Daoy (cell line): ENCODE data around the gene STOM. TPM values are rescaled to one million over a fixed set of nuclear protein-coding genes. Genes with fewer than 3 reads are reported as not detected.
"Not testable (repeated sequence)": the region's sequence is repeated elsewhere in the genome, so short reads cannot be mapped to it uniquely, and the experiment has no call there.

Experiments
- DNase-seq: peaks from one replicate; pipeline ENCODE4 v3.0.0-alpha.2; 2015; ENCODE audit warnings: low read depth
- total RNA-seq: library from RNA; depleted of rRNA; stranded (reverse); fragments of >200 nt; shearing (Covaris generic); gene quantifications from 2 replicates; pipeline ENCODE4 v1.2.3, GENCODE V29; 2014; rRNA removed

The STOM gene, protein sequence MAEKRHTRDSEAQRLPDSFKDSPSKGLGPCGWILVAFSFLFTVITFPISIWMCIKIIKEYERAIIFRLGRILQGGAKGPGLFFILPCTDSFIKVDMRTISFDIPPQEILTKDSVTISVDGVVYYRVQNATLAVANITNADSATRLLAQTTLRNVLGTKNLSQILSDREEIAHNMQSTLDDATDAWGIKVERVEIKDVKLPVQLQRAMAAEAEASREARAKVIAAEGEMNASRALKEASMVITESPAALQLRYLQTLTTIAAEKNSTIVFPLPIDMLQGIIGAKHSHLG
- 24.6 and 29.5 TPM in 2 replicates for total RNA-seq

DNA sequence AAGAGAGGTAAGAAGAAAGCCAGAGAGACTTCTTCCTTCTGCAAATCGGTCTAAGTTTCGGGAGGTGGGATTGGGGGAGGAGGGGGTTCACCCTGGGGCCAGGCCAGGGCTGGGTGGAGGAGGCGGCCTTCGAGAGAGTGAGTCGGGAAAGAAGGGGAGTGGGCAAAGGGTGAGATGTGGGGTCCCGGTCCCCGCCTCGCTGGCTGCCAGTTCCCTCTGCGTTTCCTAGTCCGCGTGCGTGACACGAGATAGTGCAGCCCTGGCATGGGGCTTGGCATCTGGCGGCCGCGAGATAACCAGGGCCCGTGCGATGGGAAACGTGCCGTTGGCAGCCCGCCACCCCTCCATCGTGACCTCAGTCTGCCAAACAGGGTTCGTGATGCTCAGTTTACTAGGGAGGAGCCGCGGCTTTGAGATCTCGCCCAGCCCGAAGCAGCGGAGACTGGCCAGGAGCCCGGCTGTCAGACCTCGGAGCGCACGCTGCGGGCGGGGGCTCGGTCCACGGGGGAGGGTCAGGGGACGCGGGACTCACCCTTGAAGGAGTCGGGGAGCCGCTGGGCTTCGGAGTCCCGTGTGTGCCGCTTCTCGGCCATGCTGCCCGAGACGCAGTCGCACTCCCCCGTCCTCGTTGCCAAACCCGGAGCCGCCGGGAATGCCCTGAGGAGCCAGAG, at the start of gene STOM:
Gene STOM, minus strand, starts transcription at position 656 of the 671 bp plus-strand sequence. Its CDS starts 63 bp downstream, at position 593.
- DNase-seq, result peak; percentile 85

GRCh38 chr9:121411993-121412392, 41.9 kb upstream of the STOM start:
- no peak for DNase-seq

GRCh38 chr9:121405899-121406298, 35.8 kb upstream of the STOM start:
- DNase-seq, result no peak

DNA sequence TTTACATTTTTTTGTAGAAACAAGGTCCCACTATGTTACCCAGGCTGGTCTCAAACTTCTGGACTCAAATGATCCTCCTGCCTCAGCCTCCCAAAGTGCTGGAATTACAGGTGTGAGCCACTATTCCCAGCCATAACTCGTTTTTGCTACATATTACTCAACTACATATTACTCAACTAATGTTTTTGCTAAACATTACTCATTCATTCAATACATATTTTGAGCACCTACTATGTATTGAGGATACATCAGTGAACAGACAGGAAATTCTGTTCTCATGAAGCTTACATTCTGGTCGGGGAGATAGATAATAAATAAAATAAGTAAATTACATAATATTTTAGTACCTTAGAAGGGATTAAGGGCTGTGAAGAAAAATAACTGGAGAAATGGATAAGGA, 34.9 kb upstream of the STOM start:
- DNase-seq, result no peak

- DNase-seq, result peak; percentile 67
These were observed 30.0 kb upstream of the STOM start for GRCh38 chr9:121399883-121400607.

DNA sequence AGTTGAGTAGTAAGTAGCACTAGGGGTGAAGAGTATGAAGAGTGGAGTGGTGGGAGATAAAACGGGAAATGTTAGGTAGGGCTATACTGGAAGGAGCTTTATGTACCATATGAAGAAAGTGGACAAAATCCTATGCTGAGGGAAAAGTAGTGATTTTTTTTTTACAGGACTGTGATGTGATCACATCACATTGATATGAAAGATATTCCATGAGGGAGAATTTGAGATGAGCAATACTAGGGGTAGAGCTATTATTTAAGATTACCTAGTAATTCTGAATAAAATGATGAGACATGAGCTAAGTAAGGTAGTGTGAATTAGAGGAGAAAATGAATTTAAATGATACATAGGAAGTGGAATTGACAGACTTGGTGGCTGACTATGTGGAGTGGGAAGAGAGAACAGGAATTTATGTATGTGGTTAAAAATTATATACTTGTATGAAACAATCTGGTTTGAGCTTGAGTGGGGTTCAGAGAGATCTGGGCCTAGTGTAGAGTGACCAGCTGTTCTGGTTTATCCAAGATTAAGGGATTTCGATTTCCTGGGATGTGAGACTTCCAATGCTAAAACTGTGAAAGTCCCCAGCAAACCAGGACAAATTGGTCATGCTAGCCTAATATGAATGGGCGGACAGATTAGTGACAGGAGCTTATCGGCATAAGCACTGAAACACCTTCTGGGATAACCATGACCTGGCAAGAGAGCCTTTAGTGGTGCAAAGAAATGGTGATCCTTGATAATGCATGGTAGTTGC, 29.3 kb upstream of the STOM start:
- DNase-seq, result no peak

- peak; percentile 95 for DNase-seq
These were observed 28.3 kb upstream of the STOM start for GRCh38 chr9:121398374-121398773.

DNA sequence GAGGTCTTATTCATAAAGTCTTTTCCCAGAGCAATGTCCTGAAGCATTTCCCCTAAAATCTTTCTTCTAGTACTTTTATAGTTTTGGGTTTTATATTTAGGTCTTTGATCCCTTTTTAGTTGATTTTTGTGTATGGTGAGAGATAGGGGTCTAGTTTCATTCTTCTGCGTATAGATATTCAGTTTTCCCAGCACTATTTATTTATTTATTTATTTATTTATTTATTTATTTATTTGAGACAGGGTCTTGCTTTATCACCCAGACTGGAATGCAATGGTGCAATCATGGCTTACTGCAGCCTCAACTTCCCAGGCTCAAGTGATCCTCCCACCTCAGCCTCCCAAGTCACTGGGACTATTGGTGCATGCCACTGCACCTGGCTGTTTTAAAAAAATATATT, 27.2 kb upstream of the STOM start:
- not testable (repeated sequence) for DNase-seq

DNA sequence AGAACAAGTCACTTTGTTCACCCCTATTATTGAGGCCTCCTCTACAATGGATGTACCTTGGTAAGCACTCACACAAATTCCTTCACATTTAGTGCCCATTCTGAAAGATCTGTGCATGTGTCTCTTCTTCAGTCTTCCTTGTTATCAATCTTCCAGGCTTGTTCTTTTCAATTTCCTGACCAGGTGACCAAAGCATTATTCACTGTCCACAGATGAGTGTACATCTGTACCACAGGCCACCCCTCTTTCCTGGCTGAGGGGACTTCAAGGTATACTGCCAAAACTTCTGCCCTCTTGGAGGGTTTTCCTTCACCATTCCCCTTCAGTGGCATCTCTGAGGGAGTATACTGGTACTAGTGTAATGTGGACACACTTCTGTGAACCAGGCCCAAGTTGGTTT, 25.5 kb upstream of the STOM start:
- DNase-seq, result no peak

DNA sequence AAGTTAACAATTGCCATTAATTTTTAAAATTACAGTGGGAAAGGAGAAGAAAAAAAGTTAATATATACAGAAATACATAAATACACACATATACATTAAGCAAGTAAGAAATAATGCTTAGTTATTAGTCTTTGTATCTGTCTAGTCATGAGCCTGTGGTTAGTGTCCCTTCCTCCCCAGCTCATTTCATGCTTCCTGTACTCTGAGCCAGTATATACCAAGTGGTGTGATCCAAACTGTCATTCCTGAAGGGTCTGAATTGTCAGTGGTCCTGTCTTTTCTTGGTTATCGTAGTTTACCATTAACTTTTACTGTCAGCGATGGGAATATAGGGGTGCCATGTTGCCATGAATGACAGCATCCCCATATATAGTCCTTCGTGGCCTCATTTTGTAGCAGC, 24.2 kb upstream of the STOM start:
- DNase-seq, result no peak

- peak; percentile 29 for DNase-seq
These were observed 23.3 kb upstream of the STOM start for GRCh38 chr9:121393318-121393717.

DNA sequence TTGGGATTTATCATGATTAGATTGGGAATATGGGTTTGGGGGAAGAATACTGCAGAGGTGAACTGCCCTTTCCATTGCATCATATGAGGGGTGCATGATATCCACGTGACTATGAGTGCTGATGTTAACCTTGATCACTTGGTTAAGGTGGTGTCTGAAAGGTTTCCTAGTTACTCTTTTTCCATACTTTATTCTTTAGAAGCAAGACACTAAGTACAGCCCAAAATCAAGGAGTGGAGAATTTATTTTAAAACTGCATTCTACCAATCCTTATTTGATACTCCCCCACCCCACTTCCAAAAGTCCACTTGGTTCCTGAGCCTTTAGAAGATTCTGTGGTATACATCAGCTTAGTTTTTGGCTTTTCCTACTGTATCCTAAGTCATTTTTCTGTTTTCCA, 20.3 kb upstream of the STOM start:
- no peak for DNase-seq

GRCh38 chr9:121388140-121388905, 18.3 kb upstream of the STOM start:
- no peak for DNase-seq

DNA sequence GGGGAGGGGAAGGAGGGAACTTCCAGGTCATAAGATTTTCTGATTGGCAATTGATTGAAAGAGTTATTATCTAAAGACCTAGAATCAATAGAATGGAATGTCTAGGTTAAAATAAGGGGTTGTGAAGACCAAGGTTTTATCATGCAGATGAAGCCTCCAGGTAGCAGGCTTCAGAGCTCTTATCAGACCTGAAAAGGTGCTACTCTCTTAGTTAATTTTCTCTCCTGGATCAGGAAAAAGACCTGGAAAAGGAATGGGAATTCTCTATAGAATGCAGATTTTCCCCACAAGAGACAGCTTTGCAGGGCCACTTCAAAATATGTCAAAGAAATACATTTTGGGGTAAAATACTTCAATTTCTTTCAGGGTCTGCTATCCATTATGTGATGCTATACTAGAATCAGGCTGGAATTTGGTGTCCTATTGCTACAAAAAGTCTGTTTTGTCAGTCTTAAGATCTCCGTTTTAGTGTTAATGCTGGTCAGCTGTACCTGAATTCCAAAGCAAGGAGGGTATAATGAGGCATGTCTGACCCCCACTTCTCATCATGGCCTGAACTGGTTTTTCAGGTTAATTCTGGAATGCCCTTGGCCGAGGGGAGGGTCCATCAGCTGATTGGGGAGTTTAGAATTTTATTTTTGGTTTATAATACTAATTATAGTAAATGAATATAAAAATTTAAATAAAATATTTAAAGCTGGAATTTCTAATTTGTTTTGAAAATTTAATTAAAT, 16.6 kb upstream of the STOM start:
- no peak for DNase-seq

GRCh38 chr9:121383715-121384114, 13.7 kb upstream of the STOM start:
- no peak for DNase-seq

GRCh38 chr9:121380846-121381245, 10.8 kb upstream of the STOM start:
- DNase-seq, result no peak

DNA sequence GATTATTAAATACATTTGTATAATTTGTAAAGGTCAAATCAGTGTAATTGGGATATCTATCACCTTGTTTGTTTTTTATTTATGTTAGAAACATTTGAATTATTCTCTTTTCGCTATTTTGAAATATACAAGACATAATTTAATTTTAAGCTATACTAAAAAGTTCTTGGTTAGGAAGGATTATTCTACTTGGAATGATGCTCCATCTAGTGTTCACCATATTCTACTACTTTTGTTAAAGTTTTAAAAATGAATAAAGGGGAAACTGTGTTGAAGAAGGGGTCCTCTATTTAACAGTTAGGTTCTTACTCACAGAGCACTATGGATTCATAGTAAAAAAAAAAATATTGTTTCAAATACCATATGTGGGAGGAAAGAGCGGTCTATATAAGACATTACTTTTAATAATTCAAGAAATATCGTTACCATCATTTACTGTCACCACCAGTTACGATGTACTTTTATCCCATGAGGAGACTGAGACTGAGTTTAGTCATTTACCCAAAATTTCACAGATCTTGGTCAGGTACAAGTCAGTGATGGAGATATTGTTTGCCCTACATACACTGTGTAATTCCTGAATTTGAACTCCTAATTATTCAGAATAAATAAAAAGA, 6.3 kb upstream of the STOM start:
- no peak for DNase-seq

GRCh38 chr9:121373011-121373729, 3.1 kb upstream of the STOM start:
- peak; percentile 34 for DNase-seq

DNA sequence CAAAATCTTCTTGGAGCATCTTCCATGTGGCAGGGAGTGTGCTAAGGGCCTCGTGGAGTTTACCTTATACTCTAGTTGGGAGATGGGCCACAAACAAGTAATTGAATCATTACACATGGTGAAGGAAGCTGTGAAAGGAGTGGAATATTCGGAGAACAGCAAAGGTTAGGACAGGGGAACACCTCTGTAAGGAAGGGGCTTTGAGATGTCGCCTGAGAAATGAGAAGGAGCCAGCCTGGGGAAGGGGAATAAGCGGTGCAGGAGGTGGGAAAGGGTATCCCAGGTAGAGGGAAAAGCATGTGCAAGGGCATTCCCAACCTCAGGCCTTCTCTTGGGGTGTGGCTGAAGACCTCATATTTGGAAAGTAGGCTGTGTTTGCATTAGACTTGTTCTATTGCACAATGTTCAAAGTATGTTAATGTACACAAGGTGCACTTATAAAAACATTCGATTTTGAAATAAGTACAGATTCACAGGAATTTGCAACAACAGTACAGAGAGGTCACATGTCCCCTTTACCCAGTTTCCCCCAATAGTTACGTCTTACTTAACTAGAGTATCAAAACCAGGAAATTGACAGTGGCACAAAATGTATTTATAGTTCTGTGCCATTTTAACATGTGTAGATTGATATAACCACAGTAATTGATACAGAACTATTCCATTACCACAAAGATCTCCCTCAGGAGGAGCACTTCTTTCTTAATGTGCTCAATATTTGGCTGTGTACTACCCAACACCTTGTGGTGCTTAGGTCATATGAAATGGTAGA, 2.4 kb upstream of the STOM start:
- DNase-seq, result no peak
